GM03348 (cell line): ENCODE measurements around the gene BPI.
"Not testable (repeated sequence)": the region's sequence is repeated elsewhere in the genome, so short reads cannot be mapped to it uniquely, and the experiment has no call there.

Experiments used
- DNase-seq: peaks from one replicate; pipeline ENCODE4 v3.0.0; 2012; ENCODE audit warnings: low spot score

Gene BPI

DNA sequence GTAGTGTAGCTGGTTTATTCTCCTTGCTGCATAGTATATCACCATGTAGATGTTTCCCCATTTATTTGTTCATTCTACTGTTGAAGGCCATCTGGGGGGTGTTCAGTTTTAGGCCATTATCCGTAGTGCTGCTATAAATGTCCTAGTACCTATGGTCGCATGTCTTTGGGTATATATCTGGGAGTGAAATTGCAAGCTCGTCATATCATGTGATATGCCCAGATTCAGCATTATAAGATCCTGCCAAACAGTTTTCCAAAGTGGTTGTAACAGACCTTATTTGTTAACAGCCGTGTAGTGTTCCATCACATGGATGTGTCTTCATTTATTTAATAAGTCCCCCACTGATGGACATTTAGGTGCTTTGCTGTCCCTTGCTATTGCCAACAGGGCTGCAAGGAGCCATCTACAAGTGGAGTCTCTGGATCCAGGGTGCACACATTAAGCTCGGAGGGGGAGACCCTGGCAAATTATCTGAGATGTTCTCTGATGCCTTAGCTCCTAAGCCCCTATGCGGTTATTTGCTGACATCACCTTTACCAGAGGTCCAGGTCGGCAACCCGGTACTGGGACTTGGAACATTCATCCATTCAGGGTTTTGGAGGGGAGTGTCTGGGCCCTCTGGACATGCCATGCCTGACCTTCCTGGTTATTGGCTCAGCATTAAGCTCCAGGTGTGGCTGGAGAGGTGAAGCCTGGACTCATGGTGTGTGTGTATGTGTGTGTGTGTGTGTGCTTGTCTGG lies 59.2 kb downstream of the BPI start:
- no peak for DNase-seq

DNA sequence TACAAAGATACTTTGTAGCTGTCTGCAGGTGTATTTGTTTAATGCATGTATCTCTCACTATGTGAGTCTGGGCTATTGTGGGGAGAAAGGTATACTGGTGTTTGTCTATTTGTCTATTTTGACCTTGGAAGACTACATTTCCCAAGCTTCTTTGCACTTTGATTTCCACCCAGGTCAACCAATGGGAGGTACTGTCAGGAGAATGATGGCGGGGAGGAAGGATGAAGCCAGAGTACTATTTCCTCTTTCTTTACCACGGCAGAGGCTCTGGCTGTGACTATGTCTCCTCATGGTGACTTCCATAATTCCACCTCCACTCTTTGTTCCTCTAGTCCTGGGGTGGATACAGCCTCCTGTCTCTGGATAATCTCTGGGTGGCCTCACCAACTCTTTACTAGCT lies 65.4 kb downstream of the BPI start:
- no peak for DNase-seq

GRCh38 chr20:38372806-38373205 lies 68.8 kb downstream of the BPI start:
- no peak for DNase-seq

DNA sequence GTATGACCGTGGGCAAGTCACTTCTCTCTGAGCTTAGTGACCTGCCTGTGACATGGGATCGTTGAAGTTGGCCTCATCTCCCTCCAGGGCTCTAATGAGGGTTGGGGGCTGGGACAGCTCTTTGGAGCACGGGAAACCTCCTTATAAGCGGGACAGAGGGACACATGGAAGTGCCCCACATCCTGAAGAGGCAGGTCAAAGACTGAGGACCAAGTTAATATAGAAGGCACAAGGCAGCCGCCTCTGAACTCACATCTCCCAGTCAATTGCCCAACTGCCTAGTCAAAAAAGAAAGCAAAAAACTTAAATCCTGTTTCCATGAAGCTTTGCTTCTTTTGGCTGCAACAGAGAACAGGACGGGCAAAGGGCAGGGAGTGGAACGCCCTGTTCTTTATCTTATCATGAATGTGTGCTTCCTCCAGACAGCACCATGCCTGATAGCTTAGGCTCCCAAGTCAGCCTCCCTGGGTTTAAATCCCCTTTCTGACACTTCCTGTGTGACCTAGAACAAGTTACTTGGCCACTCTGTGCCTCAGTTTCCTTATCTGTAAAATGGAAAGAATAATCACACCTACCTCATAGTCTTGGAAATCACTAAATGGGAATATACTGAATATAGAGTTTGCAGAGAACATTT lies 69.4 kb downstream of the BPI start:
- DNase-seq: no peak

- DNase-seq: no peak
Observed at GRCh38 chr20:38373898-38374297, 69.9 kb downstream of the BPI start.

DNA sequence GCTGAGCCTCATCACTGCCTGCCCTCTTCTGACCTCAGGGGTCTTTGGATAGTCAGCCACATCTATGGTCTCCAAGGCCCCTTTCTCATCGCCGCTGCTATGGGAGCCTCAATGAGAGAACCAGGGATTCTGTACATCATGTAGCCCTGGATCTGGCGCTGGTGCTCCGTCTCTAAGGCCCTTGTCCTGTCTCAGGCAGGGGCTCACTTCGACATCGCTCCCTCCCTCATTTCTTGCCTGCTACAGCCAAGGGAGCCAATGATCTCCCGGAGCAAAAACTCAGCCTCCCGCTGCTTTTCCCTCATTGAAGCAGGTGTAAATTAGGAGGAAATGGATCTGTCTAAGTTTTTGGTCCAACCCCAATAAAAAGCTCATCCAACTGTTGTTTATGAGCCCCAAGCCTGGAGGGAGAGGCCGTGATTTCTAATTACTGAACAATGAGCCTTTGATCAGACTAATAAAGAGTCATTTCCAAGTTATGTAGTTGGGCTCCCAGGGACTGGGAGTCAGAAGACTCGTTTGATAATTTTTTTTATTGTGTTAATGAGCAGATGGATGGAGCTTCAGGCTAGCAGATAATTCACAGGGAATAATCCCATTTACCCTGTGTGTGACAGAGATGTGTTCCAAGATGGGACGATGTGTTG lies 73.2 kb downstream of the BPI start:
- DNase-seq: no peak

DNA sequence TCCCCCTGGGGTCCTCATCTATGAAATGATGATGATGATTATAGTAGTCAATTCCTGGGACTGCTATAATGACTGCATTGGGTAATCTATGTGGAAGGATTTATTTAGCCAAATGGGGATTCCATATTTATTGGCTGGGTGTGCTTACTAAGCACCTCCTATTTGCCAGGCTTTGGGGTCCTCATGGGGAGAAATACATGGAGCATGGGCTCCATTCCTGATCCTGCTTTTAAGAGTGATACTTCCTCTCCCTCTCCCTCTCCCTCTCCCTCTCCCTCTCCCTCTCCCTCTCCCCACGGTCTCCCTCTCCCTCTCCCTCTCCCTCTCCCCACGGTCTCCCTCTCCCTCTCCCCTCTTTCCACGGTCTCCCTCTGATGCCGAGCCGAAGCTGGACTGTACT lies 73.9 kb downstream of the BPI start:
- DNase-seq: not testable (repeated sequence)

- DNase-seq: no peak
Observed at GRCh38 chr20:38383147-38383546, 79.2 kb downstream of the BPI start.

GRCh38 chr20:38386004-38386403 lies 82.0 kb downstream of the BPI start:
- no peak for DNase-seq

- no peak for DNase-seq
Observed at GRCh38 chr20:38386851-38387250, 82.9 kb downstream of the BPI start.
